ENCODE data around the gene ROCK2. TPM values are rescaled to one million over a fixed set of nuclear protein-coding genes. Genes with fewer than 3 reads are reported as not detected.

The ROCK2 gene
- polyA plus RNA-seq, 1 of the 3 experiments (the other 2 are of a cell fraction) = 4.2 TPM

DNA sequence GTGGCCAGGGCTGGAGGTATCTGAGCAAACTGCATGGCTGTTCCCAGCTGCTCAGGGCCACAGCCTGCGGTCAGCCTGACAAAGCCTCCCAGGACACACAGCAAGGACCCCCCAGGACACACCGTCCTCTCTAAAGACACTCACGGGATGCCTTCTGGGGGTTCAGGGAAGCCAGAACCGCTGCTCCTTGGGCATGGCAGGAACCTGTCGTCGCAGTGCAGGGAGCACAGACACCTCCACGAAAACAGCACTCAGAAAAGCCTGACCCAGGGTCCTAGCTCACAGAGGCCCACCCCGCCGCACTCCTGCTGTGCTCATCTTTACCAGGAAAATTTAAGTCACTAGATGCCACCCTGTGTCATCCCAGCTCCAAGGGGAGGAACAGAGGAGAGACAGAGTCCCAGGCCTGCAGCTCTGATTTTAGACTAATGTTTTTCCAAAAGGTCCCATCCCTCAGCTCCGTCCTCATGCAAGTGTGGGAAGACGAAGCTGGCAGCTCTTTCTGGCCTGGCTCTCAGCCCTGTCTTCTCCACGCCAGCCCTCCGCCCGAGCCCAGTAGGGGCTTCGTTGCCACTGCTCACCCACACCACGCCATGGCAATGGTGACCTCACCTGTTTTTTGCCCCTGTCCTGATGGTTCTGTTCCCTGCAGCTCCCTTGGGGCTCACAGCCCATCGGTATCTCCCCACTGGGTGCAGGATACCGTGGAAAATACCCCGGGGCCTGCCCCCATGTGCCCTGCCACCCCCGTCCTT lies 213.1 kb downstream of the ROCK2 start:
- 94% methylated on average over 20 of the region's 20 CpGs for WGBS (ENCODE audit: low lambda C conversion rate)
- Histone ChIP-seq H4K20me1 (ENCODE audit: insufficient read depth) (no peaks in the 10 kb centered on the region), H3K27me3 (ENCODE audit: insufficient read depth) (no peaks in the 10 kb centered on the region), H3K9me3 (no peaks in the 10 kb centered on the region), H3K79me2 (ENCODE audit: insufficient read depth) (no peaks in the 10 kb centered on the region), H3K4me1 (ENCODE audit: control insufficient read depth in 1 of 2, insufficient read depth in 2 of 2, low read depth in 1 of 2, low read length in 1 of 2) (peaks cover 0 to 20% of the 10 kb centered on the region in 2 experiments; a peak in 1 of 4 replicates), H3K4me3 (ENCODE audit: low read depth in 2 of 2, low read length in 1 of 2) (no peak overlapping the region), H2AFZ (ENCODE audit: low read depth) (no peak overlapping the region), H3K27ac (ENCODE audit: low read depth in 2 of 2, low read length in 1 of 2) (no peak overlapping the region), H3F3A (replicated peaks; ENCODE audit: insufficient read depth) (peaks cover 8% of the 10 kb centered on the region), H3K9me2 (no peaks in the 10 kb centered on the region), H3K36me3 (replicated peaks in 1 of 2; ENCODE audit: control insufficient read depth in 1 of 2, insufficient read depth in 2 of 2, low read length in 1 of 2) (no peaks in the 10 kb centered on the region), H3K4me2 (no peak overlapping the region), H3K9ac (no peak overlapping the region)
- no peak for DNase-seq
- POLR2A ChIA-PET = interaction anchor here (1.2 to 2.3 kb wide), 2 partner anchors 213 to 280 kb away, joined by 3 to 16 read pairs; partner anchors contain the start of gene ROCK2
- CTCF ChIA-PET = interaction anchor here (0.9 to 20.8 kb wide), 47 partner anchors 8 to 517 kb away, joined by 3 to 666 read pairs (median 8); partner anchors contain the start of genes E2F6, KCNF1, PDIA6 and ROCK2
- TF ChIP-seq FOSL2 (IDR thresholded peaks at IDR 0.05; ENCODE audit: borderline replicate concordance, low read depth) (no peak), YY1 (IDR thresholded peaks at IDR 0.05; ENCODE audit: low read depth) (no peak), JUND (IDR thresholded peaks at IDR 0.05) (no peak), EZH2phosphoT487 (IDR thresholded peaks at IDR 0.05; ENCODE audit: borderline replicate concordance, low read depth) (no peak), POLR2AphosphoS5 (IDR thresholded peaks at IDR 0.05; ENCODE audit: low read depth, low read length) (no peak)
- TF ChIP-seq, protein P1, sequence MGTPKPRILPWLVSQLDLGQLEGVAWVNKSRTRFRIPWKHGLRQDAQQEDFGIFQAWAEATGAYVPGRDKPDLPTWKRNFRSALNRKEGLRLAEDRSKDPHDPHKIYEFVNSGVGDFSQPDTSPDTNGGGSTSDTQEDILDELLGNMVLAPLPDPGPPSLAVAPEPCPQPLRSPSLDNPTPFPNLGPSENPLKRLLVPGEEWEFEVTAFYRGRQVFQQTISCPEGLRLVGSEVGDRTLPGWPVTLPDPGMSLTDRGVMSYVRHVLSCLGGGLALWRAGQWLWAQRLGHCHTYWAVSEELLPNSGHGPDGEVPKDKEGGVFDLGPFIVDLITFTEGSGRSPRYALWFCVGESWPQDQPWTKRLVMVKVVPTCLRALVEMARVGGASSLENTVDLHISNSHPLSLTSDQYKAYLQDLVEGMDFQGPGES (IDR thresholded peaks at IDR 0.05; ENCODE audit: low read depth, low read length) = no peak
- TF ChIP-seq, protein P2, sequence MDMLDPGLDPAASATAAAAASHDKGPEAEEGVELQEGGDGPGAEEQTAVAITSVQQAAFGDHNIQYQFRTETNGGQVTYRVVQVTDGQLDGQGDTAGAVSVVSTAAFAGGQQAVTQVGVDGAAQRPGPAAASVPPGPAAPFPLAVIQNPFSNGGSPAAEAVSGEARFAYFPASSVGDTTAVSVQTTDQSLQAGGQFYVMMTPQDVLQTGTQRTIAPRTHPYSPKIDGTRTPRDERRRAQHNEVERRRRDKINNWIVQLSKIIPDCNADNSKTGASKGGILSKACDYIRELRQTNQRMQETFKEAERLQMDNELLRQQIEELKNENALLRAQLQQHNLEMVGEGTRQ (IDR thresholded peaks at IDR 0.05; ENCODE audit: borderline replicate concordance, low read depth, low read length) = no peak
- TF ChIP-seq, protein P3, sequence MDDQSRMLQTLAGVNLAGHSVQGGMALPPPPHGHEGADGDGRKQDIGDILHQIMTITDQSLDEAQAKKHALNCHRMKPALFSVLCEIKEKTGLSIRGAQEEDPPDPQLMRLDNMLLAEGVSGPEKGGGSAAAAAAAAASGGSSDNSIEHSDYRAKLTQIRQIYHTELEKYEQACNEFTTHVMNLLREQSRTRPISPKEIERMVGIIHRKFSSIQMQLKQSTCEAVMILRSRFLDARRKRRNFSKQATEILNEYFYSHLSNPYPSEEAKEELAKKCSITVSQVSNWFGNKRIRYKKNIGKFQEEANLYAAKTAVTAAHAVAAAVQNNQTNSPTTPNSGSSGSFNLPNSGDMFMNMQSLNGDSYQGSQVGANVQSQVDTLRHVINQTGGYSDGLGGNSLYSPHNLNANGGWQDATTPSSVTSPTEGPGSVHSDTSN (IDR thresholded peaks at IDR 0.05) = no peak
- TF ChIP-seq, protein P4, sequence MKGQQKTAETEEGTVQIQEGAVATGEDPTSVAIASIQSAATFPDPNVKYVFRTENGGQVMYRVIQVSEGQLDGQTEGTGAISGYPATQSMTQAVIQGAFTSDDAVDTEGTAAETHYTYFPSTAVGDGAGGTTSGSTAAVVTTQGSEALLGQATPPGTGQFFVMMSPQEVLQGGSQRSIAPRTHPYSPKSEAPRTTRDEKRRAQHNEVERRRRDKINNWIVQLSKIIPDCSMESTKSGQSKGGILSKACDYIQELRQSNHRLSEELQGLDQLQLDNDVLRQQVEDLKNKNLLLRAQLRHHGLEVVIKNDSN (IDR thresholded peaks at IDR 0.05; ENCODE audit: borderline replicate concordance, low read depth) = no peak

Small RNA genes lying within 50 kb of the gene (small RNA-seq; reads per million reads assigned to genes)
- 0 reads per million in 7 experiments for gene RNU6-1081P

Other genes starting within 250 kb of the ROCK2 start
- gene SLC66A3, start 189.2 kb downstream of the ROCK2 start, polyA plus RNA-seq (2012; rRNA removed) = 49.0 and 53.9 TPM in 2 replicates
- 15.3 and 19.7 TPM in 2 replicates for gene E2F6, start 121.5 kb upstream of the ROCK2 start, polyA plus RNA-seq (2012; rRNA removed)
- 2.7 and 2.9 TPM in 2 replicates for gene GREB1, start 189.4 kb upstream of the ROCK2 start, polyA plus RNA-seq (2012; rRNA removed)

Data from SK-N-SH (cell line).